ENCODE data around the gene IFIT3.

- TF ChIP-seq, protein P1, sequence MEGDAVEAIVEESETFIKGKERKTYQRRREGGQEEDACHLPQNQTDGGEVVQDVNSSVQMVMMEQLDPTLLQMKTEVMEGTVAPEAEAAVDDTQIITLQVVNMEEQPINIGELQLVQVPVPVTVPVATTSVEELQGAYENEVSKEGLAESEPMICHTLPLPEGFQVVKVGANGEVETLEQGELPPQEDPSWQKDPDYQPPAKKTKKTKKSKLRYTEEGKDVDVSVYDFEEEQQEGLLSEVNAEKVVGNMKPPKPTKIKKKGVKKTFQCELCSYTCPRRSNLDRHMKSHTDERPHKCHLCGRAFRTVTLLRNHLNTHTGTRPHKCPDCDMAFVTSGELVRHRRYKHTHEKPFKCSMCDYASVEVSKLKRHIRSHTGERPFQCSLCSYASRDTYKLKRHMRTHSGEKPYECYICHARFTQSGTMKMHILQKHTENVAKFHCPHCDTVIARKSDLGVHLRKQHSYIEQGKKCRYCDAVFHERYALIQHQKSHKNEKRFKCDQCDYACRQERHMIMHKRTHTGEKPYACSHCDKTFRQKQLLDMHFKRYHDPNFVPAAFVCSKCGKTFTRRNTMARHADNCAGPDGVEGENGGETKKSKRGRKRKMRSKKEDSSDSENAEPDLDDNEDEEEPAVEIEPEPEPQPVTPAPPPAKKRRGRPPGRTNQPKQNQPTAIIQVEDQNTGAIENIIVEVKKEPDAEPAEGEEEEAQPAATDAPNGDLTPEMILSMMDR (IDR thresholded peaks at IDR 0.05) = no peak
- TF ChIP-seq POLR2A (IDR thresholded peaks at IDR 0.05) = no peak
Observed at GRCh38 chr10:89299031-89299430, 28.8 kb upstream of the IFIT3 start.
